GM18507 (cell line): ENCODE measurements around the gene NDUFB11.

Experiments used
- DNase-seq: peaks from one replicate; pipeline ENCODE4 v3.0.0; 2011; ENCODE audit warnings: low read depth; ENCODE audit not compliant: insufficient read length; ENCODE audit errors: extremely low spot score
- FAIRE-seq: peaks from 2 replicates; lab custom pipeline; 2011; peaks lifted over from hg19 to GRCh38; lab: Jason Lieb, UNC

Gene NDUFB11

DNA sequence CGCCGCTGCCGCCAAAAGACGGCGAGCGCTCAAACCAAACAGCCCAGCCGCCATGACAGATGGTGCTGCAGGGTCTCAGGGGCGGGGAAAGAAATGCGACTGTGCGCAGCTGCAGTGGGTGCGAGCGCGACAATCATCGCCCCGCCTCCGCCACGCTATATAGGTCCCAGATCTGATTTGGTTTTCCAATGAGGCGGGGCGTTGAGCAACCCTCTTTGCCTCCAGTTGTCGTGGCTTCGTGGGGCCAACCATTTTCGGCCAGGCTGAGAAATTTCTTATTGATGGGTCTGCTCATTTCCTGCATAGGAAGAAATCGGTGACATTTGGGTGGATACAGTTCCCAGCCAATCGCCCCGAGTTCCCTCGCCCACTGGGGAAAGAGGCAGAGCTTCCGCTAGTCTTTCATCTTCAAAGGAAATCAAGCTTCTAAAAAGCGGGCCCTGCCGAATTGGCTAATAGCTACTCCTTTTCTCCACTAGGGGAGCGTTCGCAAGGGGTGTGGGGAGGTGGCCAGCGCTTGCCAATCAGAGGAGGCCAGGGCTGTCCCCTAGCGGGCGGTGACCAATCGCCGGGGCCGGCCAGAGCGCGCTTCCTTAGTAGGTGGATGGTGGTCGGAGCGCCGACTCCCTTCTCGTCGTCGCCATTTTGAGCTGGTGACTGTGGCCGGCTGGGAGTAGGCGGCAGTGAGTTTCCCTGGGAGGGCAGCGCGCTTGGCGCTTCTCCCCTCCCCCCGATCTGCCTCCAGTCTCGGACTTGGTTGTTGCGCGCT is at the start of gene NDUFB11, which contains the start of gene RBM10:
Gene NDUFB11 (minus strand): TSS at position 77 of the 769 bp plus-strand sequence. CDS start 23 bp downstream, at position 54.
Gene RBM10 (plus strand): TSS at position 596 of the 769 bp plus-strand sequence. CDS start 2,261 bp downstream, outside the sequence.
- peak; percentile 65 for DNase-seq
- FAIRE-seq = peak; percentile 99

DNA sequence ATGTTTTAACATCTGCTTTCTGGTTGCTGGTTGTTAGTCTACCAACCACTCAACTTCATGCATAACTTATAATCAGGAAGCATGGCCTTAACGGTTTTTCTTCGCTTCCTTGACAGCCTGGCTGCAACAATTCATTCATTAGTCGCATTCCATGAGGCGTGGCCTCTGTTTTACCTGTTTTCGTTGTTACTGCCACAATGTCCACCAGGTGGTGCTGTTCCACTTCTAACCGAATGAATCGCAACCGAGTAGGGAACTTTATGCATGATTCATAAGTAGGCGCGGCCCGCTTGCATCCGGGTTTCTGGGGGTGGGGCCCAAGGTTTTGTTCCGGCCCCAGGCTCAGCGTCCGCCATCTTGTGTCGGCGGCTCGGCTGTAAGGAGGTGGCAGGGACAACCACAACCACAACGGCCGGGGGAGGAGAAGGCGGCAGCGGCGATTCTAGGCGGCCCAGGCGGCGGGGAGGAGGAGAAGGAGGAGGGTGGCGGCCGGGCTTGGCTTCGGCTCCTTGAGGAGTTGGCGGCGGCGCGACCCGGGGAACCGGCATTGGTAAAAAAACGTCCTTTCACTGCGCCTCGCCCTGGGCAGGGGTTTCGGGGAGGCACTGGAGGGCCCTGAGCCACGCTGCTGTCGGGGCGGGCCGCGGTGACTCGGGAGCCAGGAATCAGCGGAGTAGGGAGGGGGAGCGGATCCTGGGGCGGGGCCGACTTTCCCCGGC is 49.1 kb upstream of the NDUFB11 start, which contains the start of gene UBA1:
Gene UBA1 (plus strand): TSS at position 355 of the 719 bp plus-strand sequence. CDS start 4,974 bp downstream, outside the sequence.
- FAIRE-seq (peak; percentile 97), DNase-seq (peak; percentile 53)

DNA sequence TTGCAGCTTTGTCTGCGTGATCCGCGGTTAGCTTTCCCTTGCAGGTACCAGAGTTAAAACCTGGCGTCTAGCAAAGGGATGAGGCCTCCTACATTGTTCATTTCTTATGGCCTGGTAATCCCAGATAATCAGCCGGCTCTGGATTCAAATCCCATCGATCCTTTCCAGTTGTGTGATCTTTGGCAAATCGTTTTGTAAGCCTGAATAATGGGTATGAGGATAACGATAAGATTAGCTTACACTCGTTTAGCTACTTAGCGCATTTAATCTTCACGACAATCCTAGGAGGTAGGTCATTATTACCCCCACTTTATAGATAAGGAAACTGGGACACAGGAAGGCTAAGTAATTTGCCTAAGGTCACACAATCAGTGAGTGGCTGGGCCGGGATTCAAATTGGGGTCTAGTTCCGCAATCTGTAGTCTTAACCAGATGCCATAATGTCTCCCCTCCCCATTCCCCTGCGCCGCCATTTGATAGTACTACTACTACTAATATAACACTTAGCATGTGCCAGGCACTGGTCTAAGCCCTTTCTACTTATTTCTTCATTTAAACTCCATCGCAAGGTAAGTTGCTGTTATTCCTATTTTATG is 47.4 kb upstream of the NDUFB11 start:
- DNase-seq (no peak), FAIRE-seq (peak; percentile 46)

DNA sequence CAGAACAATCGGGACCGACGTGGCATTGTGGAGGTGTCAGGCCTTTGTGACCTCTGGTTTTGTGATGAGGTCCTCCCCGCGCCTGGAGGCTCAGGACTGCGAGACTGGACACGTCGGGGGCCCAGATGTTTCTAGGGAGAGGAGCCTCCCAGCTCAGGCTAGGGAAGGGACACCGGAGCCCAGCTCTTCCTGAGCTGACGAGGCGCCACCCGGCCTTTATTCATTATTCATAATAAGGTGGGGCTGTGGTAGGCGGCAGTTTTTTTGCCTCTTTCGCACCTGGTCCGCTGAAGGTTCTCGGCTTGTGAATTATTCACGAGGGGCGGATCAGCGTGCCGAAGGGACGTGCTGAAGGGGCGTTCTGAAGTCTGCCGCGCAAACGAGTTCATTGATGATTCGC is 46.8 kb upstream of the NDUFB11 start:
- FAIRE-seq = peak; percentile 89
- no peak for DNase-seq

DNA sequence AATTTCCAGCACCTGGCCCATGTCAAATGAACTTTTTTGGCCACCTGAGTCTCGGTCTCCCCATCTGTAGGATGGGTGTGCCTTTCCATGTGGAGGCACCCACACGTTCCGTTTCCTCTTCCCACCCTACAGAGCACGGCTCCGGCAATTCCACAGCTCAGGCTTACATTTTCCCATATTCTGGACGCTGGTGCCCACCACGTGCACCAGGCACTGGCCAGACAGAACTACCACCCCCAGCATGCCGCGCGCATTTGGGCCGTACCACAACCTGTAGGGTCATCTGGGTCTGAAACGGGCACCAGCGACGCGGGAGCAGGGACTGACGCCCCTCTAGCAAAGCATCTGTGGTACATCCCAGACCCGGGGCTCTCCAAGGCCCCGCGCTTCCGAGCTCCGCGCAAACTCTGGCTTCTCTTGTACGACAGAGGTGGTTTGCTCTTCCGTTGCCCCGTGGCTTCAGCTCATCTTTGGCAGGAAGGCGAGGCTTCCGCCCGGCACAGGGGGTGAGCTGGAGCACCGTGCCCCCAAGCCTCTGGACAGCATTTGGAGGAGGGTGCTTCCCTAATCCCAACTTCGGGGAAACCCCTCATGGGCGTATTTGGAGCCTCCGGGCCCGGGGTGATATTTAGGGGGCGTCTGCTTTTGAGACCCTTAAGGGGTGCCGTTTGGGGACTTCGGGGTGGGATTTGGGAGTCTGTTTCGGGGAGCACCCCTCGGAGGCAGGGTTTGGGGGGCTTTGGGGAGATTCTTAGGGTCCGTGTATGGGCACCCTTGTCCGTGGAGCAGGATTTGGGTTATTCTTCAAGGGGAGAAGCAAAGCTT is 46.2 kb upstream of the NDUFB11 start:
- peak; percentile 96 for FAIRE-seq
- DNase-seq = peak; percentile 68

DNA sequence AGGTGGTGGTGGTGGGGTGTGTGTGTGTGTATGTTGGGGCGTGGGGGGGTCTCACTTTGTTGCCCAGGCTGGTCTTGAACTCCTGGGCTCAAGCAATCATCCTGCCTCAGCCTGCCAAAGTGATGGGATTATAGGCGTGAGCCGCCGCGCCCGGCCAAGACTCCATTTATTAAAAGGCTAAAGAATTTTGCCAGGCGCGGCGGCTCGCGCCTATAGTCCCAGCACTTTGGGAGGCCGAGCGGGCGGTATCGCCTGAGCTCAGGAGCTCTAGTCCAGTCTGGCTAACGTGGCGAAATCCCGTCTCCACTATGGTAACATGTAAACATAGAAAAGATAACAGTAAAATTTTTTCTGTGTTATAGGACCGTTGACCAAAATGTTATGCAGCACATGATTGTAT is 45.4 kb upstream of the NDUFB11 start:
- FAIRE-seq = no peak
- DNase-seq = no peak

DNA sequence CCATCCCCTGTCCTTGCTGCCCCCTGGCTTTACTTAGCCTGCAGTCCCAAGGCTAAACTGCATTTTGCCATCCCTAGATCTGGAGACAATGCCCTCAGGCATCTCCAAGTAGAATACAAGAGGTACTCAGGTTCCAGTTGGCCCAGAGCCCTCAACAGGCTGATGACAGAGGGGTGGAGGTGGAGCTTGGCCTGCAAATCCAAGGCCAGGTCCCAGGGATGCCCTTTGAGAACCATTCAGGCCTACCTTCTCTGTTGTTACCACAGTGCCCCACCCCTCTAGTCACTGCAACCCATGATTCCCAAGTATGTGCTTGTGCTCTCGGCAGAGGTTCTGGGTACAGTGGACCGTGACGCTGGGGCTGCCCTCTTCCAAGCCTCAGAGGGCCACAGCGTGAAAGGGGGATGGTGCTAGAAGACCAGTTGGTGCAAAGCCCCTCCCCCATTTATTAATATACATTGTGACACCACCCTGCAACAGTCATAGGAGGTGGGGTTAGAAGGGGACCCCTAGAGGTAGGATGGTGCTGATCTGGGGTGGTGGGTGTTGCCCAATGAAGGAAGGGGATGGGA is 42.7 kb upstream of the NDUFB11 start:
- FAIRE-seq (no peak), DNase-seq (no peak)

- FAIRE-seq (no peak), DNase-seq (no peak)
Measured at GRCh38 chrX:47186096-47186740, 41.7 kb upstream of the NDUFB11 start.

DNA sequence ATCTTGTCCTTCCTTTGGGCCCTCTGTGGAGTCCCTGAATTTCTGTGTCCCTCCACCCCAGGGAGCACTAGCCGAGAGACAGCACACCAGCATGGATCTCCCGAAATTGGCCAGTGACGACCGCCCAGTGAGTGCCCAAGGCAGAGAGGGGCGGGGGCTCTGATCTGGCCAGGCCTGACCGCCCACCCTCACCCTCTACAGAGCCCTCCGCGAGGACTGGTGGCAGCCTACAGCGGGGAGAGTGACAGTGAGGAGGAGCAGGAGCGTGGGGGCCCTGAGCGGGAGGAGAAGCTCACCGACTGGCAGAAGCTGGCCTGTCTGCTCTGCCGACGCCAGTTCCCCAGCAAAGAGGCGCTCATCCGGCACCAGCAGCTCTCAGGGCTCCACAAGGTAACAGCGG is 40.7 kb upstream of the NDUFB11 start:
- DNase-seq = no peak
- no peak for FAIRE-seq

- DNase-seq (no peak), FAIRE-seq (no peak)
Measured at GRCh38 chrX:47184486-47184885, 40.0 kb upstream of the NDUFB11 start.

GRCh38 chrX:47182106-47182700 is 37.7 kb upstream of the NDUFB11 start:
- DNase-seq (no peak), FAIRE-seq (no peak)

- FAIRE-seq = no peak
Measured at GRCh38 chrX:47181301-47181700, 36.8 kb upstream of the NDUFB11 start.

GRCh38 chrX:47180346-47180745 is 35.8 kb upstream of the NDUFB11 start:
- no peak for FAIRE-seq
- DNase-seq = no peak

More at GRCh38 chrX:47181301-47181700, 36.8 kb upstream of the NDUFB11 start:
- DNase-seq = no peak

DNA sequence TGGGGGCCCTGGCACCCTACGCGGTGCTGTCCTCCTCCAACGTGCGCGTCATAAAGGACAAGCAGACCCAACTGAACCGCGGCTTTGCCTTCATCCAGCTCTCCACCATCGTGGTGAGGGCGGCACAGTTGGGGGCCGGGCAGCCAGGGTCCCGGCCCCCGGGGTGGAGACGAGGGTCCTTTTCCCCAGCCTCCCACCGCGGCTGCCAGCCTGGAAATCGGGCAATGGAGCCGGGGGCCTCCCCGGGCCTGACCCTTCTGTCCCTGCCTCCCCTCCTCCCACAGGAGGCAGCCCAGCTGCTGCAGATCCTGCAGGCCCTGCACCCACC is 35.4 kb upstream of the NDUFB11 start:
- DNase-seq (no peak), FAIRE-seq (no peak)

DNA sequence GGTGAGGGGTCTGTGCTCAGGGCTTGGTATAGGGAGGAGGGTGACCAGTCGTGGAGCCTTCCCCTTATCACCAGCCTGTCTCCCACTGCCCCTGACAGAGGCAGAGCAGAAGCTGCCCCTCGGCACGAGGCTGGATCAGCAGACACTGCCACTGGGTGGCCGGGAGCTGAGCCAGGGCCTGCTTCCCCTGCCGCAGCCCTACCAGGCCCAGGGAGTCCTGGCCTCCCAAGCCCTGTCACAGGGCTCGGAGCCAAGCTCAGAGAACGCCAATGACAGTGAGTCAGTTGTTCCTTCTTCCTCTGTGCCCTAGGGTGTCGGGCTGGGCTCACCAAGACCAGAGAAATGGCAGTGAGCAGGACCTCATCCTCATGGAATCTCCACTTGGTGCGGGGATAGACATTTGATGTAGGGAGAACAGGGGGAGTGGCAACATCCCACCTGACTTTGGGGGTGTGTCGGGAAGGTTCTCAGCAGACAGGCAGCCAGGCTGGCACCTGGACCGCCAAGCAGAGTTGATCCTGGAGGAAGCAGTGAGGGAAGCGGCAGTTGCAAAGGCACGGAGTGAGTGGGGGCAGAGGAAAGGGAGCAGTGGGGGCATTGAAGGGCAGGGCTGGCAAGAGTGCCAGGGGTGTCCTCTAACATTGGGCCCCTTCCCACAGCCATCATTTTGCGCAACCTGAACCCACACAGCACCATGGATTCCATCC is 34.9 kb upstream of the NDUFB11 start:
- no peak for FAIRE-seq
- DNase-seq = no peak

DNA sequence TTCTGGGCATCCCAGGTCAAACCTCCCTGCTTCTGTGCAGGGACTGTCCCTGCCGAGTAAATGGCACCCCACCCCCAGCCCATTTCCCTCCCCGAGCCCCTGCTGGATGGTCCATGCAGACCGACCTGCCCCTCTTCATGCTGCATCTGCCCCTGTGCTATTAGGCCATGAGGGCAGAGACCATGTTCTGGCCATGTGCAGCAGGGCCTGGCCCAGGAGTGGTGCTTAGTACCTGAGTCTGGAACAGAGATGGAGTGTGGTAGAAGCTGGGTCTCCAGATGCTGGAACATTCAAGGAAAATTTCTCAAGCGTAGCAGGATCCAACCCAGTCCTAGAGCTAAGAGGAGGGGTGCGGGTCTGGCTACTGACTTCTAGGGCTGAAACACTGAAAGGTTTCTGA is 33.8 kb upstream of the NDUFB11 start:
- no peak for FAIRE-seq
- no peak for DNase-seq

- DNase-seq (no peak), FAIRE-seq (no peak)
Measured at GRCh38 chrX:47177079-47177478, 32.6 kb upstream of the NDUFB11 start.
